ENCODE data around the gene NKD2.
"Not testable (repeated sequence)": the region's sequence is repeated elsewhere in the genome, so short reads cannot be mapped to it uniquely, and the experiment has no call there.

Gene NKD2

DNA sequence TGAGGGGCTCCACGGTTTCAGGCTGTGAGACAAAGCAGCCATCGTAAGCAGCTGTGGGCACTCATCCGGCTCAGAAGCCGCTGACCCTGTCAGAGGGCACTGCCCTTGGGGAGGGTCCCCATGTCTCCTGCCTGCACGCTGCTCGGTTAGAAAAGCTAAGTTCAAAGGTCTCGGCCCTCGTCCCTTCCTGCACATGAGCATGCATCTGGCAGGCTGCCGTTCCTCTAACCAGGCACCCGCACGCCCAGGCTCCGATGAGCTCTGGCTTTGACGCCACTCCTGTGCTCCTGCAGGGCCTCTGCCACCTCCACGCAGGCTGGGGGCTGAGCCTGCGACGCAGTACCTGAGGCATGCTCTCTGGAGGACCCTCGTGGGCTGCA is 51.3 kb downstream of the NKD2 start:
- no peak for DNase-seq

GRCh38 chr5:1060535-1060981 is 52.0 kb downstream of the NKD2 start:
- DNase-seq, result no peak

DNA sequence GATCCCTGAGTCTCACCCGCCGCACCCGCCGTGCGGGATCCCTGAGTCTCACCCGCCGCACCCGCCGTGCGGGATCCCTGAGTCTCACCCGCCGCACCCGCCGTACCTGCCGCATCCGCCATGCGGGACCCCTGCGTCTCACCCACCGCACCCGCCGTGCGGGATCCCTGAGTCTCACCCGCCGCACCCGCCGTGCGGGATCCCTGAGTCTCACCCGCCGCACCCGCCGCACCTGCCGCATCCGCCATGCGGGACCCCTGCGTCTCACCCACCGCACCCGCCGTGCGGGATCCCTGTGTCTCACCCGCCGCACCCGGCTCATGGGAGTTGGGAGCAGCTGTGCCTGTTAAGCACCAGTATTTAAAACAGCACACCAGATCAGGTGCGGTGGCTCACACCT is 52.7 kb downstream of the NKD2 start:
- not testable (repeated sequence) for DNase-seq

GRCh38 chr5:1061916-1062315 is 53.3 kb downstream of the NKD2 start:
- DNase-seq, result no peak

DNA sequence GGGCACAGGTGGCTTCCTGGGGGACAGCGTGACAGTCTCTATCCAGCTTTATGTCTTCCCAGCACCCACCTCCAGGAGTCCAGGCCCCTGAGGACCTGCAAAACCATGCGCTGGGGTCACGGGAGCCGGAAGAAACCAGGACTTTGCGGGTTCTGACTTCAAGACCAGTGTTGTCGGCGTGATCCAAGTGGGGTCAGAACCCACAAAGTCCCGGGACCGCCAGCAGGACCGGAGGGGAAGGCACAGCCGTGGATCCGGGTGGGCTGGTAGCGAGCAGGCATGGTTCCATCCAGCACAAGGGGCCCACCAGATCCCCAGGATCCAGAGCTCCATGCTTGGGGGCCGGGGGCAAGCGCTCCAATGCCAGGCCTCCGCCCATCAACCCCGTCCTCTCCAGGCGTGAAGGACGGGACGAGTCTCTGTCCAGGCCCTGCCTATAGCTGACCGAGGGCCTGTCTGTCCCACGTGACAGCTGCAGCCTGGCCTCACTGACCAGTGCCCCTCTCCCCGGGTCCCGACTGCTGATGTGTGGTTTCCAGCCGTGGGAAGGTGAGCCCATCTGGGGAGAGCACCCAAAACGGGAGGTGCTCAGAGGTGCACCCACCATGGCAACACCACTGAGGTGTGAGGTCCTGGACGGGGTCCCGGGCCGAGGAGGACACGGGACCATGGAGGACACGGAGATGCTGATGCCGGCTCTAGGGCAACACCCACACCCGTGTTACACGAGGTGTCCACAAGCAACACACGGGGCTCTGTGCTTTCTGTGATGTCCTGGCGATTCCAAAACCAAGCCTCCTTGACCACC is 54.4 kb downstream of the NKD2 start:
- DNase-seq, result no peak

- no peak for DNase-seq
Observed at GRCh38 chr5:1063661-1064382, 55.2 kb downstream of the NKD2 start.

DNA sequence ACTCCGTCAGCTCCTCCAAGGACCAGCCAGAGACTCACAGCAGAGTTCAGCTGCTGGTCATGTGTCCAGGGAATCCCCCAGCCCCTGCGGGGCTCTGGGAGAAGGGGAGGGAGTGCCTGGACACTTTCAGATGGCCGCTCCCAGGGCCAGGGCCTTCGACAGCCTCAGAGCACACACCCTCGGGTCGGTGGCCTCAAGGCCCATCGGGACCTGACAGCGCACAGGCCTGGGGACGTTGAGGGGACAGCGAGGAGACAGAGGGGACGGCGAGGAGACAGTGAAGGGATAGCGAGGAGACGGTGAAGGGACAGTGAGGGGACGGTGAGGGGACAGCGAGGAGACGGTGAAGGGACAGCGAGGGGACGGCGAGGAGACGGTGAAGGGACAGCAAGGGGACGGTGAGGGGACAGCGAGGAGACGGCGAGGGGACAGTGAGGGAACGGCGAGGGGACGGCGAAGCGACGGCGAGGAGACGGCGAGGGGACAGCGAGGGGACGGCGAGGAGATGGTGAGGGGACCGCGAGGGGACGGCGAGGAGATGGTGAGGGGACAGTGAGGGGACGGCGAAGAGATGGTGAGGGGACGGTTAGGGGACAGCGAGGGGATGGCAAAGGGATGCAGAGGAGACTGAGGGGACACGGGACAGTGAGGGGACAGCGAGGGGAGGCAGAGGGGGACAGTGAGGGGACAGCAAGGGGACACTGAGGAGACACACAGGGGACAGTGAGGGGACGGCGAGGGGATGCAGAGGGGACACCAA is 56.0 kb downstream of the NKD2 start:
- DNase-seq, result no peak

GRCh38 chr5:1065143-1065750 is 56.6 kb downstream of the NKD2 start:
- DNase-seq, result no peak

GRCh38 chr5:1065891-1066650 is 57.5 kb downstream of the NKD2 start:
- DNase-seq, result no peak

GRCh38 chr5:1066676-1067075 is 58.1 kb downstream of the NKD2 start:
- DNase-seq, result no peak

DNA sequence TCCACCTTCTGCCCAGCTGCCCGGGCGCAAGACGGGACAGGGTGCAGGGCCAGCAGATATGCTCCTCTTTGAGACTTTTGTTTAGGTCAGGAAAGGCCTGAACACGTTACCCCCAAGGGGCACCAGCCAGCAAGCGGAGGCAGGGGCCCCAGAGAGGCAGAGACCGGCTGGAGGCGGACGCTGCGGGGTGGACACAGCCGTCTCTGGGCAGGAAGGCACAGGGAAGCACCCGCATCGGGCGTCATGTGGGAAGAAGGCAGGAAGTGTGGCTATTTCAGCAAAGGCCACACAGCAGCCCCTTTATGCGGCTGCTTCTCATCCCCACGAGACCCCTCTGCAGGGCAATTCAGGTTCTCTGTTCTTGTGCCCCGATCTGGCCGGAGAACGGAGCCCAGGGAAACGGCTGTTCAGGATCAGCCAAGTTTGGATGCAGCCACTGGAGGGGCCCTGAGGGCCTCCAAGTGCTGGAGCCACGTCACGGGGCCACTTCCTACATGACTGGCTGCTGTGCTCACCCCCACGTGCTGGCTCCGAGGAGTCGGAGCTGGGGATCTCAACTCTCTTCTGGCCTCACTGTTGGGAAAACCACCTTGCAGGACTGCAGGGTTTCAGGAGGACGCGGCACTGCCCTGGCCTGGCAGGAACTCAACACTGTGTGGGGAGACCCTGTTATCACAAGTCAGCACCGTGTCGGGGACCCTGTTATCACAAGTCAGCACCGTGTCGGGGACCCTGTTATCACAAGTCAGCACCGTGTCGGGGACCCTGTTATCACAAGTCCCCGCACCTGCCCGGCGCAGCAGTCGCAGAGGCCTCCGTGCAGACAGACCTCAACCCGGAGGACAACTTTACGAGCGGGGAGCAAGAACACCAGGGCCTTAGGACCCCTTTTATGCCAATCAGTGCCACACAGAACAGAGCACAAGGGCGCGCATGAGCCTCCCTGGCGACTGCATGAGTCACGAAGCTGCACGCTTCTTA is 58.8 kb downstream of the NKD2 start:
- no peak for DNase-seq

DNA sequence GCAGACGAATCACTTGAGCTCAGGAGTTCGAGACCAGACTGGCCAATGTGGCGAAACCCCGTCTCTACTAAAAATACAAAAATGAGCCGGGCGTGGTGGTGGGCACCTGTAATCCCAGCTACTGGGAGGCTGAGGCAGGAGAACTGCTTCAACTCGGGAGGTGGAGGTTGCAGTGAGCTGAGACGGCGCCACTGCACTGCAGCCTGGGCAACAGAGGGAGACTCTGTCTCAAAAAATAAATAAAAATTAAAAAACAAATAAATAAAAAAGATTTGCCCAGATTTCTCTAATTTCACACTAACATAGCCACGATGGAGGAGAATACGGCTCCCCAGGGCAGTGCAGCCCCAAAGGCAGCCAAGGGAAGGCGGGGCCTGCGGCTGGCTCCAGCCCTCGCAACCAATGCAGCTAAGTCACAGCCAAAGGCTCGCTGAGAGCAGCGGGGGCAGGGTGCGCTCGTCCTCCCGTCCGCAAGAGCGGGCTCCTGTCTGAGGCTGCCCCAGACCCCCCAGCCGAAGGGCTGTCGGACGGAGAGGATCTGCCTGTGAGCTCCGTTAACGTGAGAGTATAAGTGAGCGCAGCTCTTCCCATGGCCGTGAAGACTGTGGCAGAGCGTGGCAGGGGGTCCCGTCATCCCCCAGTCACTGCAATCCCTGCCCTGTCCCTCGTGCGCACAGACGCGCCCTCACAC is 59.7 kb downstream of the NKD2 start:
- no peak for DNase-seq

- no peak for DNase-seq
Observed at GRCh38 chr5:1068895-1069719, 60.5 kb downstream of the NKD2 start.

- DNase-seq, result no peak
Observed at GRCh38 chr5:1069720-1070088, 61.1 kb downstream of the NKD2 start.

- DNase-seq, result no peak
Observed at GRCh38 chr5:1073239-1074102, 64.9 kb downstream of the NKD2 start.

GRCh38 chr5:1074226-1074625 is 65.6 kb downstream of the NKD2 start:
- no peak for DNase-seq

GRCh38 chr5:1074816-1075554 is 66.4 kb downstream of the NKD2 start:
- no peak for DNase-seq

DNA sequence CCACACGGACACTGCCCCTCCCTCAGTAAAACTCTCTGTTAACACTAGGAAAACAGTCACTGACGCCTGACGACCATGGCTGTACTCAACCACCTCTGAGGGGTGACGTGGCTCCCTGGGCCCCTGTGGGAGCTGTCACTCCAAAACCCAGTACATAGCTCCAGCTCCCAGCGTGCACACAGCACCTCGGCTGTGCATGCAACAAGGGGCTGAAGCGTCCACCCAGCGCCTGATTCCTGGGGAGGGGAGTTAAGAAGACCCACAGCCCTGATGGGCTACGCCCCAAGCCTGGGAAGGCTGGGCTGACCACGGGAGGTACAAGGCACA is 66.9 kb downstream of the NKD2 start:
- DNase-seq, result no peak
